Osteocyte (in vitro differentiated cells): ENCODE results near the gene FSTL5. TPM values are rescaled to one million over a fixed set of nuclear protein-coding genes. Genes with fewer than 3 reads are reported as not detected.

Experiments used
- DNase-seq: peaks from one replicate; pipeline ENCODE4 v3.0.0; 2021; ENCODE audit warnings: mixed read lengths; ENCODE audit not compliant: unreplicated experiment; ENCODE audit errors: extremely low spot score
- H3K27ac Mint-ChIP-seq: one replicate; pipeline ENCODE4 v1.8.0; 2021; ENCODE audit warnings: mild to moderate bottlenecking, mixed read lengths; ENCODE audit not compliant: unreplicated experiment
- H3K27me3 Mint-ChIP-seq: one replicate; pipeline ENCODE4 v1.8.0; 2021; ENCODE audit warnings: mixed read lengths; ENCODE audit not compliant: unreplicated experiment
- H3K36me3 Mint-ChIP-seq: one replicate; pipeline ENCODE4 v1.8.0; 2021; ENCODE audit warnings: mixed read lengths; ENCODE audit not compliant: unreplicated experiment
- H3K4me1 Mint-ChIP-seq: one replicate; pipeline ENCODE4 v1.8.0; 2021; ENCODE audit warnings: mixed read lengths; ENCODE audit not compliant: unreplicated experiment
- H3K4me3 Mint-ChIP-seq: one replicate; pipeline ENCODE4 v1.8.0; 2021; ENCODE audit warnings: mild to moderate bottlenecking, moderate library complexity, mixed read lengths; ENCODE audit not compliant: unreplicated experiment
- H3K9me3 Mint-ChIP-seq: one replicate; pipeline ENCODE4 v1.8.0; 2021; ENCODE audit warnings: mixed read lengths; ENCODE audit not compliant: unreplicated experiment
- CTCF ChIP-seq: fragments of 200-600 bp; sonication (generic); IDR thresholded peaks from 2 replicates; pipeline ENCODE4 v1.5.0; 2021; ENCODE audit warnings: antibody characterized with exemption, mild to moderate bottlenecking, moderate library complexity
- total RNA-seq: library from RNA; stranded (reverse); gene quantifications from 2 replicates; pipeline ENCODE4 v1.2.1, GENCODE V29; 2021

The FSTL5 gene
- total RNA-seq, 1 donor from 2014 or later: 0.11 TPM

GRCh38 chr4:161444626-161445025 lies 719.2 kb downstream of the FSTL5 start:
- DNase-seq: no peak
- Mint-ChIP-seq H3K4me1 (no peaks in the 10 kb centered on the region), H3K9me3 (no peaks in the 10 kb centered on the region), H3K27me3 (peaks cover 12% of the 10 kb centered on the region), H3K36me3 (no peaks in the 10 kb centered on the region), H3K27ac (no peak overlapping the region), H3K4me3 (no peak overlapping the region)
- no peak for TF ChIP-seq CTCF

DNA sequence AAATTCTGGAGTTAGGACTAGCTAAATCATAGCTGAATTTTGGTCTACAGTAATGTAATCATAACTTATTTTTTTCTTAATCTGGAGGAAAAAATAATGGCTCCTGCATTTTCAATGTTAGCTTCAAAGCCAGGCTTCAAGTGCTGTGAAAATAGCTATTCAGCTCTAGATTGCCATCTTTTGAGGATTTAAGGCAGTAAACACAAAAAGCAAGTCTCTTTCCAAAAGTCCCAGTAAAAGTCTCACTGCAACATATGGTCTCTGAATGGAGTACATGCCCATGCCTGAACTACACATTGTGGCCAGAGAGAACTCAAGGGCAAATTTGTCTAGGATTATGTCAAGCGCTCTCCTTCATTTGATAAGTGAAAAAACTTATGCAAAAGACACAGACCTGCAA lies 720.9 kb downstream of the FSTL5 start:
- Mint-ChIP-seq H3K4me1 (no peaks in the 10 kb centered on the region), H3K27me3 (peaks cover 12% of the 10 kb centered on the region)
- no peak for DNase-seq

DNA sequence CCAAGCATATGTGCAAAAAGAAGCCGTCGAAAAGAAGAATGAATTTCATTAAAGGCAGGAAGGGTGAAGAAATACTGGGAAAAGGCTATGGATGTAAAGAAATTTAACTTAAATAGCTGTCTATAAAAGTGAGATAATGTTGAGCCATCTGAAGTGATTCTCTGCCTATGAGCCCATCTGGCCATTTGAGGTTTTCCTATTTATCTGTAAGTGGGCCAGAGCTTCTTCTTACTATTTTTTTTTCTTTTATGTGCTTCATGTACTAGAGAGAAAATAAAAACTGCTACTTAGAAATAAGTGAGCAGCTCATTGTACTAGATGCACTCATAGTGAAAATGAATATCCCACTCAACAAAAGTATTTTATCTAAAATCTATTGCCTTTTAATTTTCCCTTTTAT lies 725.7 kb downstream of the FSTL5 start:
- no peaks in the 10 kb centered on the region for H3K4me1 Mint-ChIP-seq

More for the DNA sequence above, 720.9 kb downstream of the FSTL5 start:
- no peak overlapping the region for H3K4me3 Mint-ChIP-seq
- H3K27ac Mint-ChIP-seq: no peak overlapping the region
- no peak for TF ChIP-seq CTCF
- no peaks in the 10 kb centered on the region for H3K9me3 Mint-ChIP-seq
- H3K36me3 Mint-ChIP-seq: no peaks in the 10 kb centered on the region

DNA sequence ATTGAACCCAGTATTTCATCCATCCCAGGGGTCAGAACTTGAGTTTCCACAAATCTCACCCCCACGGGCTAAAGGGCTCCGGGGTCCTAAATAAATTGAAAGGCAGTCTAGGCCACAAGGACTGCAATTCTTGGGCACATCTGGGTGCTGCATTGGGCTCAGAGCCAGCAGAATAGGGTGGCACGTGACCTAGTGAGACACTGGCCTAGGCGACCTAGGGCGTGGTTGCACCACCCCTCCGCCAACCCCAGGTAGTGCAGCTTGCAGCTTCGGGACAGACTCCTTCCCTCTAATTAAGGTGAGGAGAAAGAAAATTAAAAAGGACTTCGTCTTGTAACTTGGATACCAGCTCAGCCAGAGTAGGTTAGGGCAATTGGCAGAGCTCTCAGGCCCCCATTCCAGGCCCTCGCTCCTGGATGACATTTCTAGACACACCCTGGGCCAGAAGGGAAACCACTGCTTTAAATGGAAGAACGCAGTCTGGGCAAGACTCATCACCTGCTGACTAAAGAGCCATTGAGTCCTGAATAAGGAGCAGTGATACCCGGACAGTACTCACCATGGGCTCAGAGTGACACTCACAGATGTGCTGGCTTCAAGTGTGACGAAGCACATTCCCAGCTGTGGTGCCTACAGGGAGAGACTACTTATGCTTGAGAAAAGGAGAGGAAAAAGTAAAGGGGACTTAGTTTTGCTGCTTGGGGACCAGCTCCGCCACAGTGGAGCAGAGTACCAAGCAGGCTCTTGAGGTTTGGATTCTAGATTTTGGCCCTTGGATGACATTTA lies 735.4 kb downstream of the FSTL5 start:
- H3K36me3 Mint-ChIP-seq: no peaks in the 10 kb centered on the region
- no peaks in the 10 kb centered on the region for H3K27me3 Mint-ChIP-seq
- no peak for DNase-seq
- peaks cover 4% of the 10 kb centered on the region for H3K9me3 Mint-ChIP-seq
- no peak overlapping the region for H3K27ac Mint-ChIP-seq
- H3K4me3 Mint-ChIP-seq: no peak overlapping the region
- H3K4me1 Mint-ChIP-seq: no peaks in the 10 kb centered on the region
- TF ChIP-seq CTCF: no peak

More for the DNA sequence above, 725.7 kb downstream of the FSTL5 start:
- DNase-seq: no peak
- H3K27me3 Mint-ChIP-seq: peaks cover 5% of the 10 kb centered on the region
- no peak overlapping the region for H3K27ac Mint-ChIP-seq
- H3K9me3 Mint-ChIP-seq: no peaks in the 10 kb centered on the region
- no peak for TF ChIP-seq CTCF
- no peak overlapping the region for H3K4me3 Mint-ChIP-seq
- no peaks in the 10 kb centered on the region for H3K36me3 Mint-ChIP-seq

DNA sequence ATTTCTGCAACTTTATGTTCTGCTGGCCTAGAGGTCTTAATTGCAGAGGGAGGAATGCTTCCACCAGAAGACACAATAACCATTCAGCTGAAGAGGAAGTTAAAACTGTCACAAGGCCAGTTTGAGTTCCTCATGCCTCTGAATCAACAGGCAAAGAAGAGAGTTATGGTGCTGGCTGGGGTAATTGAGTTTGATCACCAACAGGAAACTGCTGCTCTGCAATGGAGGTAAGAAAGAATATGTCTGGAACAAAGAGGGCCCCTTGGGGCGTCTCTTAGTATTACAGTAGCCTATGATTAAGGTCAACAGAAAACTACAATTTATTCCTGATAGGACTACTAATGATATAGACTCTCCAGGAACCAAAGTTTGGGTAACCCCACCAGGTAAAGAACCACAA lies 744.0 kb downstream of the FSTL5 start:
- Mint-ChIP-seq H3K9me3 (no peaks in the 10 kb centered on the region), H3K4me1 (no peaks in the 10 kb centered on the region), H3K36me3 (no peaks in the 10 kb centered on the region), H3K4me3 (no peak overlapping the region), H3K27me3 (no peaks in the 10 kb centered on the region), H3K27ac (no peak overlapping the region)
- no peak for TF ChIP-seq CTCF
- DNase-seq: no peak
